ENCODE measurements around the gene LCE3C.
"Not testable (repeated sequence)": the region's sequence is repeated elsewhere in the genome, so short reads cannot be mapped to it uniquely, and the experiment has no call there.

- TF ChIP-seq JUNB (IDR thresholded peaks at IDR 0.05); CTCF (IDR thresholded peaks at IDR 0.05); ZFP36 (IDR thresholded peaks at IDR 0.05; ENCODE audit: borderline replicate concordance, partially characterized antibody); RAD21 (conservative IDR thresholded peaks at IDR 0.05 in 1 of 2, IDR thresholded peaks at IDR 0.05 in 1 of 2); HMGXB4 (CRISPR knock-in tag; IDR thresholded peaks at IDR 0.05; ENCODE audit: borderline replicate concordance); CHD4 (IDR thresholded peaks at IDR 0.05; ENCODE audit: borderline replicate concordance); USF2 (IDR thresholded peaks at IDR 0.05): not testable (repeated sequence)
Observed at GRCh38 chr1:152579526-152579925, 20.5 kb upstream of the LCE3C start.

Measured in A549 (cell line).